ENCODE data around the gene U2AF2. TPM values are rescaled to one million over a fixed set of nuclear protein-coding genes. Genes with fewer than 3 reads are reported as not detected.

Gene U2AF2
- total RNA-seq: 63.8 and 67.0 TPM in 2 replicates
- polyA plus RNA-seq (2012): 107 TPM

- peak; percentile 75 for DNase-seq (ENCODE audit: low read depth)
Observed at GRCh38 chr19:55654868-55655647, at the start of gene U2AF2. TSS of gene U2AF2 (plus strand) at chr19:55655035. CDS start at chr19:55655105, 70 bp downstream.

- peak; percentile 98 for DNase-seq (ENCODE audit: low read depth)
Observed at GRCh38 chr19:55605207-55605636, 49.6 kb upstream of the U2AF2 start.

- peak; percentile 80 for DNase-seq (ENCODE audit: low read depth)
Observed at GRCh38 chr19:55605637-55606470, 49.0 kb upstream of the U2AF2 start, which contains the start of gene ZNF865. TSS of gene ZNF865 (plus strand) at chr19:55605647. CDS start at chr19:55613619, 7,972 bp downstream.

GRCh38 chr19:55606471-55606787 lies 48.4 kb upstream of the U2AF2 start:
- no peak for DNase-seq (ENCODE audit: low read depth)

GRCh38 chr19:55606817-55607216 lies 48.0 kb upstream of the U2AF2 start:
- no peak for DNase-seq (ENCODE audit: low read depth)

DNA sequence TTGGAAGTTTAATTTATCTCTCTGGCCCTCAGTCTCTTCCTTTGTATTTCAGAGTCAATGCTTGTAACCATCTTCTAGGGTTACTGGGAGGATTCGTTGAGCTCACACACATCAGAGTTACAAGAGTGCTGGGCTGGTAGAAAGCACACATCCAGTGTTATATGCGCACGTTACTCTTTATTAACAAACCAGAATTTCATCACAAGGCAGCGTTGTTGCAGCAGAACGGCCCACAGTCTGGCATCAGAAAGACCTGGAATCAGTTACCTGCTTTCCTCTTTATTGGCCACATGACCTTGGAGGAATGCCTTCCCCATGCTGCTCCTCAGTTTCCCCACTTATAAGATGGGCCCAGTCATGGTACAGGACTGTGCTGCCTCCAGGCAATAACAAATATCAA lies 45.5 kb upstream of the U2AF2 start:
- no peak for DNase-seq (ENCODE audit: low read depth)

- no peak for DNase-seq (ENCODE audit: low read depth)
Observed at GRCh38 chr19:55611300-55611982, 43.4 kb upstream of the U2AF2 start.

GRCh38 chr19:55611983-55612645 lies 42.7 kb upstream of the U2AF2 start:
- DNase-seq (ENCODE audit: low read depth): no peak

DNA sequence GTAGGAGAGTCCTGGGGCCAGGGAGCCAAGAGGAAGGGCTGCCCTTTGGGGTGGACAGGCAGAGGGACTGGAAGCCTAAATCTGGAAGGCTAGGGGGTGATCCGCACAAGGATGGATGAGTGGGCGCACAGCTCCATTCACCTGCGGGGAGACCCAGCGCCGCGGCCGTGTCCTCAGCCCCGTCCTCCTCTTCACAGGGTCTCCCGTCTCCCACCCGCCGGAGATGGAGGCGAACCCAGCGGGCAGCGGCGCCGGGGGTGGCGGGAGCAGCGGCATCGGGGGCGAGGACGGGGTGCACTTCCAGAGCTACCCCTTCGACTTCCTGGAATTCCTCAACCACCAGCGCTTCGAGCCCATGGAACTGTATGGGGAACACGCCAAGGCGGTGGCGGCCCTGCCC lies 41.4 kb upstream of the U2AF2 start:
- DNase-seq (ENCODE audit: low read depth): no peak

GRCh38 chr19:55613930-55614710 lies 40.7 kb upstream of the U2AF2 start:
- no peak for DNase-seq (ENCODE audit: low read depth)

- no peak for DNase-seq (ENCODE audit: low read depth)
Observed at GRCh38 chr19:55614711-55615542, 39.9 kb upstream of the U2AF2 start.

GRCh38 chr19:55615543-55616394 lies 39.1 kb upstream of the U2AF2 start:
- no peak for DNase-seq (ENCODE audit: low read depth)

GRCh38 chr19:55616395-55616875 lies 38.4 kb upstream of the U2AF2 start:
- no peak for DNase-seq (ENCODE audit: low read depth)

DNA sequence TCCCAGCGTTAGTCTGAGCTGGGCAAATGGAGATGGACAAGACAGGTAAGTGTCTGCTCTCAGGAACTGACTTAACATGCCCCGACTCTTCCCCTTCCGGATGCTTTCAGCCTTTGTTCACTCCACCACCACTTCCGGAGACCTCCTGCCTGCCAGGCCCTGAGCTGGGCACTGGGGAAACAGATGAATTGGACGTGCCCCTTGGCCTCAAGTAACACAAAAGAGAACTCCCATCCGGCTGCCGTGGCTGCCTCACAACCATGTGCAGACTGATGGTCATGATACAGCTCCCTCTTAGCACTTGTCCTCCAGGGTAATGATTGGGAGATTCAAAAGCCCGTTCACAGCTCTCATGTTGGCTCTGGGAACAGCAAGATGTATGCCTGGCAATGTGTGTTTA lies 37.4 kb upstream of the U2AF2 start:
- no peak for DNase-seq (ENCODE audit: low read depth)

DNA sequence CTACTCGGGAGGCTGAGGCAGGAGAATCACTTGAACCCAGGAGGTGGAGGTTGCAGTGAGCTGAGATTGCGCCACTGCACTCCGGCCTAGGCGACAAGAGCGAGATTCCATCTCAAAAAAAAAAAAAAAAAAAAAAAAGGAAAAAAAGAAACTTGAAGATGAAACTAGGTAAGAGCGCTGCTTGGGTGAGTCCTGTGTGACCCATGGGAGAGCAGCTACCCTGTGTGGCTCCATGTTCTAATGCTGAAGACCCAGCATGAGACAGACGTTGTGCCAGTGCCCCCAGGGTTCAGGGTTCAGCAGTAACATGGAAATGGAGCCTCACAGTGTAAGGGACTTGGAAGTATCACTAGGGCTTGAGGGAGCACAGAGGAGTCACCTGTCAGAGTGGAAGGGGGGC lies 36.4 kb upstream of the U2AF2 start:
- no peak for DNase-seq (ENCODE audit: low read depth)

GRCh38 chr19:55619286-55619685 lies 35.5 kb upstream of the U2AF2 start:
- no peak for DNase-seq (ENCODE audit: low read depth)

DNA sequence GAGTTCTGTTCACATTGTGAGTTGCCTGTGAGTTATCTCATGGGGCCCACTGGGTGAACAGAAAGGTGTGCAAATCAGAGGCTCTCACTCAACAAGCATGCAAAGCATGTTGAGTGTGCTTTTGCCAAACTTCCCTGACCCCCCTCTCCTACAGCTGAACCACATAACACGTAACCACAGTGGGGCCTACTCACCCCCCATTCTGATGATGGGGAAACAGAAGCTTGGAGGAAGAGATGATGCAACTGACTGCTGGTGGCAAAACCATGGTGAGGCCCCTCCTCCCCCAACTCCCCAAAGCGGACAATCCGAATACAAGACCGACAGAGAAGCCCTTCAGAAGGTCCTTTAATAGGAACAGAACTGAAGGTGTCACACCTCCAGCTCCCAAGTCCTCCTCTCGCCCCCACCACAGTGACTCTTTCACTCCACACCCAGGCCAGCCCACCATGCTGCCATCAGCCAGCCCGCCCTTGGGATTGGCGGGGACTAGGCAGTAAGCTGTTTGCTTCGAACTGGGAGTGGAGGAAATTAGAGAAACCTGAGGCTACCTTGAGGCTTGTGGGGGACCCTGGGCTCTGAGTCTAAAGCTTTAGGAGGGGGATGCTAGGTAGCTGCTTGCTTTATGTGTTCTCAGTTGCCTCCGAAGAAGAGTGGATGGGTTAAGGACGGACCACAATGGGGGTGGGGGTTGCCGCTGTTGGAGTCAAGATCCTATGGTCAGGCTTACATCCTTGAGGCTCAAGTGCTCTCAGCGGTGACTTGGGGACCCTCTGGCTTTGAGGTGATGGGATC lies 34.2 kb upstream of the U2AF2 start:
- no peak for DNase-seq (ENCODE audit: low read depth)
